H1 (cell line): ENCODE data around the gene RUFY4. TPM values are rescaled to one million over a fixed set of nuclear protein-coding genes. Genes with fewer than 3 reads are reported as not detected.

ENCODE experiments used
- CHD2 ChIP-seq: IDR thresholded peaks from 2 replicates; pipeline ENCODE4 v1.6.1; 2012; ENCODE audit warnings: low read length, improper control_type of control experiment
- CHD7 ChIP-seq: fragments of 300-600 bp; sonication (generic); IDR thresholded peaks from 2 replicates; pipeline ENCODE4 v1.7.1; 2012; ENCODE audit warnings: low read length, moderate library complexity, mild to moderate bottlenecking, inconsistent platforms; ENCODE audit not compliant: insufficient replicate concordance
- EGR1 ChIP-seq: IDR thresholded peaks from 2 replicates; pipeline ENCODE4 v1.6.1; 2011; ENCODE audit warnings: low read depth, low read length, borderline replicate concordance
- SP1 ChIP-seq: IDR thresholded peaks from 2 replicates; pipeline ENCODE4 v1.6.1; 2011; ENCODE audit warnings: low read depth, low read length
- TAF1 ChIP-seq: IDR thresholded peaks from 2 replicates; pipeline ENCODE4 v1.6.1; 2011; ENCODE audit warnings: mild to moderate bottlenecking, low read depth, low read length
- polyA plus RNA-seq, 7 experiments: library from polyadenylated mRNA; depleted of rRNA in 3 of 7; stranded (reverse) in 5 of 7; unstranded in 2 of 7; fragments of >200 nt in 5 of 7; fragments of 200-250 nt in 2 of 7; gene quantifications; 1 replicate in 5 of 7; 2 replicates in 1 of 7; 4 replicates in 1 of 7; pipeline versions ENCODE4 v1.2.1 to v1.2.3, GENCODE V29; 2011 to 2013; ENCODE audit warnings: missing spikeins in 2 of 7, mixed read lengths in 2 of 7
- total RNA-seq: library from RNA; stranded (reverse); fragmentation: NEBNext Ultra II Directional; extraction: Animal tissue kit (Norgen Biotek cat#: 25700); gene quantifications from 2 replicates; pipeline ENCODE4 v1.2.1, GENCODE V29; 2021

Gene RUFY4
- total and polyA plus RNA-seq, 2 of the 8 experiments (the other 6 are each of a cell fraction or from before 2014, with no cell fraction given): 0.32 to 0.38 TPM

DNA sequence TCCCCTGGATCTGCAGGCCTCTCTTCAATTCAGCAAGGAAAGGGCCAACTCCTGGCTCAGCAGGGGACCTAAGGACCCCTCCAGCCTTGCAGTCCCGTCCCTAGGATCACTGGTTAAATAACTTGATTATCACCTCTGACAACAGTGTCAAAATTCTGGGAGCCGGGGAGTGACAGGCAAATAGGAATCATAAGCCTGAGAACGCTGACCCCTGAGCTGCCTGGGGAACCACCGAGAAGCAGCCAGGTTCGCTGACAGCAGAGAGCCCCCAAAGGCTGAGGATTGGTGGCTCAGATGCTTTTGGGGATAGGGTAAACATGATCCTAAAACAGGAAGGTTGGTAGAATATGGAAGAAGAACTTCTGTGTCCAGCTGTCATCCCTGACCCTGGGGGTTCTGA lies 48.8 kb upstream of the RUFY4 start (continued):
- no peak for TF ChIP-seq CHD7
- TF ChIP-seq CHD2: no peak
- no peak for TF ChIP-seq TAF1
- no peak for TF ChIP-seq EGR1
- TF ChIP-seq SP1: no peak
